ENCODE measurements around the gene CTNNA3.

DNA sequence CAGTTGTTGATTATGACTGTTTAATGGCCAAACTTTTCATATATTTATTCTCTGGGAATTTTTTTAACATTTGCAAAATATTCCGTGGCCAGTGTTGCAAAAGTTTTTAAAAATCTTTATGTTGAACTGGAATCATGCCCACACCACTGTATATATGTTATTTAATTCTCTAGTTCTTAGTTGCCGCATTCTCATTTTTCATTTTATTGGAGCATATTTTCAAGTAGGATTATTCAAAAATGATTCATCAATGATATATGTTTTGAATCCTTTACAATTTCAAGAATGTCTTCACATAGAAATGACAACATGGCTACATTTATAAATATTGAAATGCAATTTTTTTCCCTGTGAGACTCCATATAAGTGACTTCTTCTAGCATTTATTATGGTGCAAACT lies 958.8 kb downstream of the CTNNA3 start:
- TF ChIP-seq, protein P1, sequence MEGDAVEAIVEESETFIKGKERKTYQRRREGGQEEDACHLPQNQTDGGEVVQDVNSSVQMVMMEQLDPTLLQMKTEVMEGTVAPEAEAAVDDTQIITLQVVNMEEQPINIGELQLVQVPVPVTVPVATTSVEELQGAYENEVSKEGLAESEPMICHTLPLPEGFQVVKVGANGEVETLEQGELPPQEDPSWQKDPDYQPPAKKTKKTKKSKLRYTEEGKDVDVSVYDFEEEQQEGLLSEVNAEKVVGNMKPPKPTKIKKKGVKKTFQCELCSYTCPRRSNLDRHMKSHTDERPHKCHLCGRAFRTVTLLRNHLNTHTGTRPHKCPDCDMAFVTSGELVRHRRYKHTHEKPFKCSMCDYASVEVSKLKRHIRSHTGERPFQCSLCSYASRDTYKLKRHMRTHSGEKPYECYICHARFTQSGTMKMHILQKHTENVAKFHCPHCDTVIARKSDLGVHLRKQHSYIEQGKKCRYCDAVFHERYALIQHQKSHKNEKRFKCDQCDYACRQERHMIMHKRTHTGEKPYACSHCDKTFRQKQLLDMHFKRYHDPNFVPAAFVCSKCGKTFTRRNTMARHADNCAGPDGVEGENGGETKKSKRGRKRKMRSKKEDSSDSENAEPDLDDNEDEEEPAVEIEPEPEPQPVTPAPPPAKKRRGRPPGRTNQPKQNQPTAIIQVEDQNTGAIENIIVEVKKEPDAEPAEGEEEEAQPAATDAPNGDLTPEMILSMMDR (IDR thresholded peaks at IDR 0.05; ENCODE audit: extremely low read depth in 1 of 2, insufficient read depth in 1 of 2, low read depth in 1 of 2, low read length in 2 of 2) = no peak
- TF ChIP-seq POLR2AphosphoS5 (IDR thresholded peaks at IDR 0.05; ENCODE audit: insufficient read depth, low read depth, low read length) (no peak), EZH2 (IDR thresholded peaks at IDR 0.05; ENCODE audit: borderline replicate concordance, low read depth, low read length, severe bottlenecking) (no peak), POLR2A (IDR thresholded peaks at IDR 0.05; ENCODE audit: low read depth, low read length) (no peak), GATA2 (IDR thresholded peaks at IDR 0.05; ENCODE audit: insufficient read depth, insufficient read length, low read depth, low read length) (no peak), JUN (IDR thresholded peaks at IDR 0.05; ENCODE audit: borderline replicate concordance, insufficient read depth, insufficient read length, low read depth) (no peak)
- TF ChIP-seq, protein P2, sequence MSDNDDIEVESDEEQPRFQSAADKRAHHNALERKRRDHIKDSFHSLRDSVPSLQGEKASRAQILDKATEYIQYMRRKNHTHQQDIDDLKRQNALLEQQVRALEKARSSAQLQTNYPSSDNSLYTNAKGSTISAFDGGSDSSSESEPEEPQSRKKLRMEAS (IDR thresholded peaks at IDR 0.05; ENCODE audit: insufficient read depth, insufficient read length) = no peak
